Measurements from ENCODE around the gene MED20.
"Not testable (repeated sequence)": the region's sequence is repeated elsewhere in the genome, so short reads cannot be mapped to it uniquely, and the experiment has no call there.

MED20 gene

DNA sequence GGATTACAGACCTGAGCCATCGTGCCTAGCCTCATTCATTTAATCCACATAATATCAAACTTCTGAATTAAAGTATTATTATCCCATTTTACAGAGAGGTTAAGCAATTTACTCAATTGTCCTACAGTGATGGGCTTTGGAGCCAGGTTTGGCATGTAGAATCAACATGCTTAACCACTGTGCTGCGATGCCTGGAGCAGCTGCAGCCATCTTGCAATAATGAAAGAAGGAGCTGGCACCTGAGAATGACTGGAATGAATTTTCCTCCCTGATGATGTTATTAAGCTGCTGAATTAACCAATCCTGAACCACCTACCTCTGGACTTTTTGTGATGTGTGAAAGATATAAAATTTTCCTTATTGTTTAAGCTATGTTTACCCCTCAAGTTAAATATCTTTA lies 33.7 kb upstream of the MED20 start:
- FAIRE-seq = no peak
- no peak for DNase-seq (ENCODE audit: insufficient read length, low spot score)
- no peak for TF ChIP-seq POLR2A (IDR thresholded peaks at IDR 0.05; ENCODE audit: low read depth, low read length)

DNA sequence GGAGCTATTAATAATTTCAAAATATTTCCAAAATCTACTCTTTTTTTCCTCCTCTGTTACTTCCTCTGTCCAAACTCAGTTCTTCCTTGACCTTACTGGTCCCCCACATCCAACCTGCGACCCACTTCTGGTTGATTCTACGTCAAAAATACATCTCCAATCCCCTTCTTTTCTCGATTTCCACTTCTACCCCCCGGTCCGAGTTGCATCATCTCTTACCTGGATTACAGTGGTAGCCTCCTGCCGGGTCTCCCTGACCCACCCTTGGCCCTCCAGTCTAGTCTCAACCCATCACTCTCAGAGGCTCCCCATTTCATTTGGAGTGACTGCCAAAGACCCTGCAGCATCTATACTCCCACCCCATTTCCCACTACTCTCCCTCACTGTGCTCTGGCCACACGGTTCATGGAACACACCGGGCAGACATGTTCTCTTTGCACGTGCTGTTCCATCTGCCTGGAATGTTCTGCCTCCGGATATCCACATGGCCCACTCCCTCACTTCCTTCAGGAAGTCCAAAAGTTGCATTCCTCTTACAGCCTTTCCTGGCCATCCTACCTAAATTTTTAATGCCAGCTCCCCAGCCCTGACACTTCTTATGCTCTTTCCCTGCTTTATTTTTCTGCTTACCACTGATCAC lies 26.8 kb upstream of the MED20 start:
- no peak for TF ChIP-seq POLR2A (IDR thresholded peaks at IDR 0.05; ENCODE audit: low read depth, low read length)
- DNase-seq (ENCODE audit: insufficient read length, low spot score) = no peak
- no peak for FAIRE-seq

DNA sequence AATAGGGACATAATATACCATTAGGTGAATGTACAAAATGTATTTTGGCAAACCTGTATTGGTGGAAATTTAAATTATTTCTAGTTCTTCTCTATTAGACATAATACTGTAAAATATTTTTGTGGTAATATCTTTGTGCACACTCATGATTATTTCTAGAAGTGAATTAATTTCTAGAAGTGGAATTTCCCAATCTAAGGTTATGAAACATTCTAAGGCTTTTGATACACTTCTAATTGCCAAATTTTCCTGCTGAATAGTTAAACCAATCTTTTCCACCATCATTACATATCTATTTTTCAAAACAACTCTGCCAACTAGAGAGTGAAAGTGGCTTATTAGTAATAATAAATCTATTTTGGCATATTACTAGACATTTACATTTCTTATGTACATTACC lies 22.5 kb upstream of the MED20 start:
- FAIRE-seq (no peak), DNase-seq (ENCODE audit: insufficient read length, low spot score) (no peak)
- TF ChIP-seq POLR2A (IDR thresholded peaks at IDR 0.05; ENCODE audit: low read depth, low read length) = no peak

DNA sequence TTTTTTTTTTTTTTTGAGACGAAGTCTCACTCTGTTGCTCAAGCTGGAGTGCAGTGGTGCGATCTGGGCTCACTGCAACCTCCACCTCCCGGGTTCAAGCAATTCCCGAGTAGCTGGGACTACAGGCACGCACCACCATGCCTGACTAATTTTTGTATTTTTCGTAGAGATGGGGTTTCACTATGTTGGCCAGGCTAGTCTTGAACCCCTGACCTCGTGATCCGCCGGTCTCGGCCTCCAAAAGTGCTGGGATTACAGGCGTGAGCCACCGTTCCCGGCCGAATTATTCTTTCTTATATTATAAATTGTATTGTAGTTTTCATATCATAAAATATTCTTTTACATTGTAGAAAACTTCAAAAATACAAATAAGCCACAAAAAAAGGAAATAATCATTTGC lies 21.9 kb upstream of the MED20 start:
- not testable (repeated sequence) for DNase-seq (ENCODE audit: insufficient read length, low spot score); FAIRE-seq

DNA sequence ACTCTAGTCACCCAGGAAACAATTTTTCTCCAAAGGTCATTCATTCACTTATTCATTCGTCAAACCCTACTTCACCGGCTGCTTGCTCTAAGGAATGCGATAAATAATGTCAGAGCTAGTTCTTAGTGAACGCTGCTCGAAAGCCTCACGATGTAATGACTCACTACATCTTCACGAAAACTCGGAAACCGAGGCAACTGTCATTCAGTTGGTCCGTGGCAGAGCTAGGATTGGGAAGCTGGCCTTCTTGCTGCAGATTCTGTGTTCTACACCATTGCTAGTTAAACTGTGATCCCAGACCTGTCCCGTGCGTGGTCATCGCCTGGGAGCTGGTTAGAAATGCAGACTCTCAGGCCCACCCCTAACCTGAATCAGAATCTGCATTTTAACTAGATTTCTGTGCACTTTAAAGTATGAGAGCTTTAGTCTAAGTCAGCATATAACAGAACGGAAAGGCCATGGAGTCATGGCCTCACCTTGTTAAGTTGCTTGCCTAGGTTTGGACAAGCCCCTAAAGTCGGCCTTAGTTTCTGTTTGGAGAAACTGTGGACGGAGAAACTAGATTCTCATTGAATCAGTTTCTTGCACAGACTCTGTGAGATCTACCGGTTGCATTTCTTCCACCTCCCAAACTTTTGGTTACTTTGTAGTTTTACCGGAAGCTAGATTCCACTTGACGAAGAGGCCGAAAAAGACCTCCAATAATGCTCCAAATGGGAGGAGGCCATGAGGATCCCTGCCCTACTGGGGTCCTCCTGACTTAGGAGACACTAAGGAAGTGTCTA lies 21.3 kb upstream of the MED20 start:
- no peak; the same call in 1 of the 2 replicates for TF ChIP-seq POLR2A (IDR thresholded peaks at IDR 0.05; ENCODE audit: low read depth, low read length)
- FAIRE-seq (peak; percentile 90), DNase-seq (ENCODE audit: insufficient read length, low spot score) (no peak)

DNA sequence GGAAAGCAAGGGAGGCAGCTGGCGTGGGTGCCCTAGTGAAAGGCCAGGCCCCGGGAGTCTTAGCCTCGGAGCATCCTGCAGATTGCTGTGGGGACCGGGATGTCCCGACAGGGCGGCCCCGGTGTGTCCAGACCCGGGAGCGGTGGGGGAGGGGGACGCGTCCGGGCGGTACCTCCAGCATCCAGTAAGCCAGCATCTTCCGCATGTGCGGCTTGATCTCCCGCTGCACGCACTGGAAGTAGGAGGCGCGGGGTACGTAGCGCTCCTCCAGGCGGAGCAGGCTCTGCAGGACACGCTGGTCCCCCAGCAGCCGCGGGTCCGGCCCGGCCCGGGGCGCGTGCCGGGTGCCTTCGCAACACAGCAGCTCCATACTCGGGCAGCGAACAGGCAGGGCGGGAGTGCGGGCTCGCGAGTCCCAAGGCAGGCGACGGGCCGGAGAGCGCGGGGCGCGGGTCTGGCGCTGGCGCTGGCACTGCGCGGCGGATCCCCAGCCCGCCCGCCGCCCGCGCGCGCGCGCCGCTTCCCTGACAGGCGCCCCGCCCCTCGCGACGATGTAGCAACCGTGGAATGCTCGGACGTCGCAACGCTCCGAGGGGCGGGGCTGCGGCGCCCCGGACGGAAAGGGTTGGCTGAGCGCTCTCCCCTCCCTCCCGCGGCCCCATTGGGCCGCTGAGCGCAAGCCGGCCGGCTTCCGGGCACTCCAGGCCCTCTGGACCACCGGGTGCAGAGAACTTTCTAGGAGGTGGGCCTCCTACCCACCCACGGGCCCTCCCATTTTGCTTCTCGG lies 20.5 kb upstream of the MED20 start, which contains the start of gene CCND3:
Gene CCND3, minus strand, starts transcription at position 529 of the 787 bp plus-strand sequence. Its CDS starts 159 bp downstream, at position 370.
- DNase-seq (ENCODE audit: insufficient read length, low spot score) = peak; percentile 83
- peak; percentile 79 for TF ChIP-seq POLR2A (IDR thresholded peaks at IDR 0.05; ENCODE audit: low read depth, low read length)
- FAIRE-seq = no peak

DNA sequence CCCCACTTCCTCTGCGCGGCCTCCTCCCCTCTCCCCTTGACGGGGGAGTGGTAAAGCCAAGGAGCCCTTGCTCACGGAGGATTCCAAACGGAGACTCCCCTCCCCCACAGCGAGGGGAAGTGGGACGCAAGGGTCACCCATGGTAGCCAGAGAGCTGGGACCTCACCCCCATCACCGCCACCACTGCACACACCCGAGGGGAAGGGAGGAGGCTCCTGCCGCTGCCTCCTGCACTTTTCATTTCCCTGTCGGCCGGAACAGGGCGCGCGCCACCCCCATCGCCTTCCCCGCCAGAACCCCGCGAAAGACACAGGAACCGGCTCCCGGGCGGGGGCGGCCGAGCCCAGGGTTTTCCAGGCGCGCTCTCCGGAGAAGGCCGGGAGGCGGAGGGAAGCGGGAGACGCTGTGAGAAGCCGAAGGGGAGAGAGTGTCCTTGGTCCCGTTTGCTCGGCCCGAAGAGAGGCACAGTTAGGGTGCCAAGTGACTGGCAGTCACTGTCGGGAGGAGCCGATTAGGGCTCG lies 19.9 kb upstream of the MED20 start:
- DNase-seq (ENCODE audit: insufficient read length, low spot score) (peak; percentile 27), FAIRE-seq (no peak)
- TF ChIP-seq POLR2A (IDR thresholded peaks at IDR 0.05; ENCODE audit: low read depth, low read length) = peak; percentile 17; the same call in 1 of the 2 replicates

DNA sequence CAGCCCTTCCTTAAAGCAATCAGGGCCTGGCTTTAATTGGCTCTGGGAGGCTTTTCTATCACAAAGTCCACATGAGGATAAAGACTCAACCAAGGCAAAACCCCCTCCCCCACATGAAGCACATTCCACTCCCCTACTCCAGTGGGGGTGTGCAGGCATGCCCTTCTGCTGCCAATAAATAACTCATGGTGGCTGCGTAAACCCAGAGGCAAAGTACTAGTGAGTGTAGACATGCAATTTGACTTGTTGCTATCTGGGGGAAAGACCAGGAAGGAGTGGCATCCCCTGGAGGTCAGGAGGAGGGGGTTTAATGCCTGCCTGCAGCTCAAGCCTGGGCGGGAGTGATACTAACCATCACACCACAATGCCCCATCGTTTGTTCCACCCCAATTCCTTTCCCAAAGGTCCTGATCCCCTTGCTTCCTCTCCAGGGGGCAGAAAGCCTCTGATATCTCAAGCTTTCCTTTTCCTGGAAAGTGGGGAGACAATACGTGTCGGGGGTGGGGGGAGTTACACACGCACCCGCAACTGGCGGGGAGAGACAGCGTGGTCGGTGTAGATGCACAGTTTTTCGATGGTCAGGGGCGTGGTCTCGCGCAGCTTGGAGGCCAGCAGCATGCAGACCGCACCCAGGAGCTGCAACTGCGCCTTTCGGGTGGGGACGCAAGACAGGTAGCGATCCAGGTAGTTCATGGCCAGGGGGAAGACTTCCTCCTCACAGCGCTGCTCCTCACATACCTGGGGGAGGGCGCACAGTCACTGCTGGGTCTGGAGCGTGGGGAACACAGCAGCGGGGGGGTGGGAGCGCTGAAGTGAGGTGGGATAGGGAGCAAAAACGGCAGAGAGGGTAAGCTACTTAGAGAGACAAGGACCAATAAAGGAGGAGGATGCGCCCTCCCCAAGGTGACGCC lies 19.2 kb upstream of the MED20 start:
- FAIRE-seq (no peak), DNase-seq (ENCODE audit: insufficient read length, low spot score) (no peak)
- no peak for TF ChIP-seq POLR2A (IDR thresholded peaks at IDR 0.05; ENCODE audit: low read depth, low read length)

DNA sequence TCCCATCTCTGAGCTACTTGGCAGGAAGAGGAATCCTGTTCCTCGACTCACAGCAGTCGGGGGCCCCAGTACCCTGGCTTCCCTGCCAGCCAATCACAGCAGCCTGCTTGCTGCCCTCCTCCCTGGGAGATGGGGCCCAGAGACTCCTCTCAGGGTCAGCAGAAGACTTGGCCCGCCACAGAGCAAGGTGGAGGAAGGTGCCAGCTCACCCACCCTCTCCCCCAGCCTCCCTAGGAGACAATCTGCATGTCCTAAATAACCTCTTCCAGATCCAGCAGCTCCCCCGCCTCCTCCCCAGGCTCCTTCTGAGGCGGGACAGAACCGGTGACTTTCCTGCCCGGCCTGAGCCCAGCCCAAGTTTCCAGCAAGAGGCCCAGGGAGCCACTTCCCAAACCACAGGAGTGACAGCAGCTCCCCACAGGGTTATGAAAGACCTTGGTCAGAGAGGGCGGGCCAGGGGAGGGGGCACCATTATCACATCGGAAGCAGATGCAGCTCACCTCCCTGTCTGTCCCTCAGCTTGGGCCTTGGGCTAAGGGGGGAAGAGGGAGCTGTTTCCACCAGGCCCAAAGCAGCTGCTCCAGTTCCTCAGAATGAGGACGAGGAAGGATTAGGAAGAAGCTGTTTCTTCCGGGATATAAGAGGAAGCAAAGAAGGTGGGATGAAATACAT lies 18.4 kb upstream of the MED20 start:
- FAIRE-seq (no peak), DNase-seq (ENCODE audit: insufficient read length, low spot score) (no peak)
- TF ChIP-seq POLR2A (IDR thresholded peaks at IDR 0.05; ENCODE audit: low read depth, low read length) = no peak

DNA sequence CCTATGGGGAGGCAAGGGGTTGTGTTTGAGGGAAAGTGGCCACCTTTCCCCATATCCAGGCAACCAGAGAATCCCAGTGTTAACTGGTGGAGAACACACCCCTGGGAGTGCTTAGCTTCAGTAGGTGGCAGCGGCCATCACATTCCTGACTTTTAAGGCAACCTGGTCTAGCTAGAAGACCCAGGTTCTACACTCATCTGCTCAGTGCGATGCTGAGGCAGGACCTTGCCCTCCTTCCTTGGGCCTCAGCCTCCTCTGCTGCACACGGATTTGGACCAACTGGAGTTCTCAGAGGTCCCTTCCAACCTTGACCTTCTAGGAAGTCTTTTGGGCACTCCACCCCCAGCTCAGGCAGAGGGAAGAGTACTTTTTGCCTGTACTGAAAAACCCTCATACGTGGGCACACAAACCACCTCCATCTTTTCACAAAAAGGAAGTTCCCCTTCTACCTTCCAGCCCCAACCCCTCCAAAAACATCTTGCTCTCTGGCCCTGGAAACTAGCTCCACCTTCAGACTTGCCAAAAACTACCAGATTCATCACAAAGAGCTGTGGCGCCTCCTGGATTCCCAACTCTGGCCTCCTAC lies 17.7 kb upstream of the MED20 start:
- no peak for TF ChIP-seq POLR2A (IDR thresholded peaks at IDR 0.05; ENCODE audit: low read depth, low read length)
- no peak for FAIRE-seq
- no peak for DNase-seq (ENCODE audit: insufficient read length, low spot score)

DNA sequence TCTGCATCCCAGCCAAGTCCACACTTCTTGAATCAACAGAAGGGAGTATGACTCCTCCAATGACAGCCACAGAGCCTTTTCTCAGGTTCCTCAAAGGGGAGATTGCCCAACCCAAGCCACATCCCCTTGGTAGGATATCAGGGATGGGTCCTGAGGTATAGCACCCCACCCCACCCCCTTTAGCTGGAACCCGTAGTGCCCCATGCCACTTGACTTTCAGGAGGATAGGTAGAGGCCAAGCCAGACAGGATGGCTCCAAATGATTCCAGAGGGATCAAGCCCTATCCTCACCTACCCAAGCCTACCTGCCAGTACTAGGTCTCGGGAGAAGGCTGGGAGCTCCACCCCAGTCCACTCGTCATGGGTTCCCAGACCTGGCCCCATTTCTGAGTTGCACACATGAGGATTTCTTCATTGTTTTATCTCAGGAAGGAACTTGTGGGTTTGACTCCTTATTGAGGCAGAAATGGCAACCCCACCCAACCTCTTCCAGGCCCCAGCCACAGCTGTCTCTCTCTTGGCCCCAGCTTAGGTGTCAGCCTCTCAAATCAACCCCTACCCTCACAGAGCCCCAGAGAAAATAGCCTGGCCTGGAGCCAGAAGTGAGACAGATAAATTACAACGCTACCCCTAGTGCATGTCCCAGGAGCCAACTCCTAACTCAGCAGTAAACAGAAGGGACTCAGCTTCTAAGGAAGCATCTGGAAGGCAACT lies 17.1 kb upstream of the MED20 start:
- TF ChIP-seq POLR2A (IDR thresholded peaks at IDR 0.05; ENCODE audit: low read depth, low read length) = no peak
- DNase-seq (ENCODE audit: insufficient read length, low spot score) (no peak), FAIRE-seq (no peak)

DNA sequence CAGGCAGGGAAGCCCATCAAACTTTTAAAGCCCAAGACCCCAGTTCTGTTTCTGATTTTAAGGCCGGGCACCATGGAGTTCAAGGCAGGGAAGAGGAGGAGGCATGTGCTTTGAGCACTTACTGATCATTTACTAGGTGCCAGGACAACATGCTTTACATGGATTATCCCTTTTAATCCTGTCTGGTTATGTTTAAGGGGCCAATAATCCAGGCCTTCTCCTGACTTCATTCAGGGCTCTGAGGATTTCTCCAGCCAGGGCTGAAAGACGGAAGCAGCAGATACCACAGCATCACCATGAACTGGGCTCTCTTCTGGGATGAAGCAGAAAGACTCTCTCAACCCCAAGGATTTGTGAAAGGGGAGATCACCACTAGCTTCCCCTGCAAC lies 16.5 kb upstream of the MED20 start:
- FAIRE-seq = no peak
- TF ChIP-seq POLR2A (IDR thresholded peaks at IDR 0.05; ENCODE audit: low read depth, low read length) = no peak

More for the DNA sequence above, 16.5 kb upstream of the MED20 start:
- no peak for DNase-seq (ENCODE audit: insufficient read length, low spot score)
